Measurements from ENCODE around the gene DIP2B. TPM values are rescaled to one million over a fixed set of nuclear protein-coding genes. Genes with fewer than 3 reads are reported as not detected.

The DIP2B gene
- total RNA-seq, 4 donors from 2014 or later = 19.8 to 25.9 (median 23.8) TPM

DNA sequence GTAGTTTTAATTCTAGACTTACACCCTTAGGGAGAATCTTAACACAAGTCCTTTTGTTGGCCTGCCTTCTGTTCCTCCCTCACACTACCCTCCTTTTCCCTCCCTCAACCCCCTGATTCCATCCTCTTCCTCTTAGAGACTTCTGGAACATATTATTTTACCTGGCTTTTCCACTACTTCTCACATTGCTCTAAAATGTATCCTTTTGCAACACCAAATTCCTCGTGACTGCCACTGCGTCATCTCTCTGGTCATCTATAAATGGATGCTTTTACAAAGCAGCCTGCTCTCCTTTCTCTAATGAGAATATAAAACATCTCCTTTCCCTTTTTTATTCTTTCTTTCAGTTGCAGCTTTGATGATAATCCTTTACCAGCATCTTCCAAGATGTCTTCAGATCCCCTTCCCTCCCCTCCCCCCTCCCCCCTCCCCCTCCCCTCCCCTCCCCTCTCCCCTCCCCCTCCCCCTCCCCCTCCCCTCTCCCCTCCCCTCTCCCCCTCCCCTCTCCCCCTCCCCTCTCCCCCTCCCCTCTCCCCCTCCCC is 93.6 kb downstream of the DIP2B start:
- H3K9me3 ChIP-seq = no peaks in the 10 kb centered on the region
- H3K27me3 ChIP-seq = no peaks in the 10 kb centered on the region
- 72 to 86% methylated on average over 2 of the region's 2 CpGs for WGBS, 2 donors (ENCODE audit: low coverage in 1 of 2)
- TF ChIP-seq POLR2AphosphoS5 (IDR thresholded peaks at IDR 0.05) (no peak), EP300 (IDR thresholded peaks at IDR 0.05) (no peak), POLR2A (IDR thresholded peaks at IDR 0.05) (no peak)
- TF ChIP-seq, protein P1, sequence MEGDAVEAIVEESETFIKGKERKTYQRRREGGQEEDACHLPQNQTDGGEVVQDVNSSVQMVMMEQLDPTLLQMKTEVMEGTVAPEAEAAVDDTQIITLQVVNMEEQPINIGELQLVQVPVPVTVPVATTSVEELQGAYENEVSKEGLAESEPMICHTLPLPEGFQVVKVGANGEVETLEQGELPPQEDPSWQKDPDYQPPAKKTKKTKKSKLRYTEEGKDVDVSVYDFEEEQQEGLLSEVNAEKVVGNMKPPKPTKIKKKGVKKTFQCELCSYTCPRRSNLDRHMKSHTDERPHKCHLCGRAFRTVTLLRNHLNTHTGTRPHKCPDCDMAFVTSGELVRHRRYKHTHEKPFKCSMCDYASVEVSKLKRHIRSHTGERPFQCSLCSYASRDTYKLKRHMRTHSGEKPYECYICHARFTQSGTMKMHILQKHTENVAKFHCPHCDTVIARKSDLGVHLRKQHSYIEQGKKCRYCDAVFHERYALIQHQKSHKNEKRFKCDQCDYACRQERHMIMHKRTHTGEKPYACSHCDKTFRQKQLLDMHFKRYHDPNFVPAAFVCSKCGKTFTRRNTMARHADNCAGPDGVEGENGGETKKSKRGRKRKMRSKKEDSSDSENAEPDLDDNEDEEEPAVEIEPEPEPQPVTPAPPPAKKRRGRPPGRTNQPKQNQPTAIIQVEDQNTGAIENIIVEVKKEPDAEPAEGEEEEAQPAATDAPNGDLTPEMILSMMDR (IDR thresholded peaks at IDR 0.05) = no peak
- no peak overlapping the region for H3K4me3 ChIP-seq
- ATAC-seq = no peak
- H3K36me3 ChIP-seq = no peaks in the 10 kb centered on the region
- H3K4me1 ChIP-seq = peaks cover 0 to 27% (median 0%) of the 10 kb centered on the region in 3 donors
- peak overlapping the region in 1 of 4 donors; percentile 29 for H3K27ac ChIP-seq

GRCh38 chr12:50599366-50600095 is 94.7 kb downstream of the DIP2B start:
- H3K27ac ChIP-seq = no peak overlapping the region
- no peaks in the 10 kb centered on the region for H3K27me3 ChIP-seq
- no peaks in the 10 kb centered on the region for H3K36me3 ChIP-seq
- no peak for TF ChIP-seq POLR2A (IDR thresholded peaks at IDR 0.05)
- H3K9me3 ChIP-seq = no peaks in the 10 kb centered on the region
- H3K4me3 ChIP-seq = no peak overlapping the region
- peaks cover 0 to 39% (median 6%) of the 10 kb centered on the region in 3 donors for H3K4me1 ChIP-seq
- WGBS, 2 donors (ENCODE audit: low coverage in 1 of 2) = 66 to 84% methylated on average over 7 of the region's 7 CpGs
- ATAC-seq = no peak

DNA sequence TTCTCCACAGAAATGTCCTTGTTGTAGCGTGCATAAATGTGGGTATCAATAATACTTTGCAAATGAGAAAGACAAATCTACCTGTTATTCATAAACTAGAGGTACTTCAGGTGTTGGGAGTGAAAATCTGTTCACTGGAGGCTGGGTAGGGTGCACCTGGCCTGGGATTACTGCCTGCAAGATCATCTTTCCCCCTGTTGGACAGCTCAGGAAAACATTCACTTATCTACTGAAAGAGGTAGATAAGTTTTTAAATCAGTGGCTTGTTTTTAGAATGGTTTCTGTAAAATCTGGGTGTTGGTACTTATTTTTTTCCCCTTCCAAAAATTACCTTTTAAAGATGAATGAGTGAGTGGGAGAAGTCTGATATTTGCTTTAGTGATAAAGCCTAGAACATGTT is 95.6 kb downstream of the DIP2B start:
- Histone ChIP-seq H3K4me3 (no peak overlapping the region), H3K27me3 (no peaks in the 10 kb centered on the region), H3K27ac (no peak overlapping the region), H3K9me3 (no peaks in the 10 kb centered on the region), H3K36me3 (no peaks in the 10 kb centered on the region), H3K4me1 (peaks cover 0 to 41% (median 6%) of the 10 kb centered on the region in 3 donors)
- no peak for TF ChIP-seq POLR2A (IDR thresholded peaks at IDR 0.05)
- TF ChIP-seq EP300 (IDR thresholded peaks at IDR 0.05) = no peak
- TF ChIP-seq POLR2AphosphoS5 (IDR thresholded peaks at IDR 0.05) = no peak
- TF ChIP-seq, protein P1 (IDR thresholded peaks at IDR 0.05) = no peak
- 90 to 100% methylated on average over 1 of the region's 1 CpG for whole genome bisulfite sequencing, 2 donors (ENCODE audit: low coverage in 1 of 2)
- ATAC-seq = no peak

- H3K4me3 ChIP-seq = no peak overlapping the region
- peak overlapping the region in 1 of 4 donors; percentile 29 for H3K27ac ChIP-seq
- TF ChIP-seq POLR2AphosphoS5 (IDR thresholded peaks at IDR 0.05) (no peak), POLR2A (IDR thresholded peaks at IDR 0.05) (no peak), EP300 (IDR thresholded peaks at IDR 0.05) (no peak)
- TF ChIP-seq, protein P1 (IDR thresholded peaks at IDR 0.05) = no peak
- WGBS, 2 donors (ENCODE audit: low coverage in 1 of 2) = 23 to 46% methylated on average over 3 to 4 of the region's 4 CpGs
- H3K4me1 ChIP-seq = peaks cover 0 to 23% (median 6%) of the 10 kb centered on the region in 3 donors
- no peaks in the 10 kb centered on the region for H3K9me3 ChIP-seq
- no peaks in the 10 kb centered on the region for H3K27me3 ChIP-seq
- H3K36me3 ChIP-seq = no peaks in the 10 kb centered on the region
- peak; percentile 63 for ATAC-seq
These were observed 99.2 kb downstream of the DIP2B start for GRCh38 chr12:50603817-50604639.

DNA sequence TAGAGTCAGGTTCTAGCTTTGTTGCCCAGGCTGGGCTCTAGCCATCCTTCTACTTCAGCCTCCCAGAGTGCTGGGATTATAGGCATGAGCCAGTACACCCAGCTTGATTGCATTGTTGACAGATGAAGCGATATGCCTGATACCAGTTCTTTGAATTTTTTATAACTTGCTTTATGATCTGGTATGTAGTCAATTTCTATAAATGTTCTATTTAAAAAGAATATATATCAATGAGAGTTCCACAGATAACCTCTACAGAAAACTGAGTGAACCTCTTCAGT is 99.8 kb downstream of the DIP2B start:
- WGBS, 2 donors (ENCODE audit: low coverage in 1 of 2) = 100% methylated on average over 1 of the region's 1 CpG; no CpG with 5 or more reads in 1 of the 2 donors
- peaks cover 0 to 22% (median 6%) of the 10 kb centered on the region in 3 donors for H3K4me1 ChIP-seq
- TF ChIP-seq EP300 (IDR thresholded peaks at IDR 0.05) (no peak), POLR2AphosphoS5 (IDR thresholded peaks at IDR 0.05) (no peak), POLR2A (IDR thresholded peaks at IDR 0.05) (no peak)
- TF ChIP-seq, protein P1 (IDR thresholded peaks at IDR 0.05) = no peak
- H3K4me3 ChIP-seq = no peak overlapping the region
- ATAC-seq = no peak
- no peaks in the 10 kb centered on the region for H3K27me3 ChIP-seq
- no peaks in the 10 kb centered on the region for H3K36me3 ChIP-seq
- H3K9me3 ChIP-seq = no peaks in the 10 kb centered on the region
- peak overlapping the region in 1 of 4 donors; percentile 29 for H3K27ac ChIP-seq
